HepG2 (cell line): ENCODE measurements around the gene LRP5. TPM values are rescaled to one million over a fixed set of nuclear protein-coding genes. Genes with fewer than 3 reads are reported as not detected.
A peak's percentile ranks its signal among the peaks of the same experiment; 100 is the strongest.

Experiments
- ARID2 ChIP-seq: sonication (generic); formaldehyde crosslinking; IDR thresholded peaks from 2 replicates; pipeline ENCODE4 v1.8.1; 2022; ENCODE audit warnings: mild to moderate bottlenecking, missing genetic modification reagents, borderline replicate concordance
- CAMTA2 ChIP-seq: sonication (generic); formaldehyde crosslinking; IDR thresholded peaks from 2 replicates; pipeline ENCODE4 v1.4.0; 2020; ENCODE audit warnings: mild to moderate bottlenecking, missing genetic modification reagents, borderline replicate concordance
- DNMT1 ChIP-seq: sonication (generic); formaldehyde crosslinking; IDR thresholded peaks from 2 replicates; pipeline ENCODE4 v1.5.1; 2020; ENCODE audit warnings: mild to moderate bottlenecking, missing genetic modification reagents
- DR1 ChIP-seq: sonication (generic); formaldehyde crosslinking; IDR thresholded peaks from 2 replicates; pipeline ENCODE4 v1.8.0; 2021; ENCODE audit warnings: mild to moderate bottlenecking, missing genetic modification reagents, inconsistent platforms
- FOXC1 ChIP-seq: sonication (generic); formaldehyde crosslinking; IDR thresholded peaks from 2 replicates; pipeline ENCODE4 v1.8.0; 2022; ENCODE audit warnings: mild to moderate bottlenecking, missing genetic modification reagents, borderline replicate concordance
- FOXO1 ChIP-seq: sonication (generic); formaldehyde crosslinking; IDR thresholded peaks from 2 replicates; pipeline ENCODE4 v1.4.0; 2020; ENCODE audit warnings: missing genetic modification reagents
- HDAC1 ChIP-seq: sonication (generic); formaldehyde crosslinking; IDR thresholded peaks from 2 replicates; pipeline ENCODE4 v1.5.1; 2020; ENCODE audit warnings: mild to moderate bottlenecking, missing genetic modification reagents
- HNRNPLL ChIP-seq: fragments of 200-400 bp; formaldehyde crosslinking; IDR thresholded peaks from 2 replicates; pipeline ENCODE4 v1.6.1; 2017; ENCODE audit warnings: mild to moderate bottlenecking, low read depth, low read length; ENCODE audit not compliant: poor library complexity, severe bottlenecking
- KDM2A ChIP-seq: sonication (generic); formaldehyde crosslinking; IDR thresholded peaks from 2 replicates; pipeline ENCODE4 v1.4.0; 2020; ENCODE audit warnings: low read depth, missing genetic modification reagents, borderline replicate concordance
- MIER2 ChIP-seq: IDR thresholded peaks from 2 replicates; pipeline ENCODE4 v1.6.1; 2016; ENCODE audit warnings: missing biosample characterization, missing genetic modification reagents
- REXO4 ChIP-seq: sonication (generic); formaldehyde crosslinking; IDR thresholded peaks from 2 replicates; pipeline ENCODE4 v1.8.0; 2022; ENCODE audit warnings: missing genetic modification reagents, mild to moderate bottlenecking, borderline replicate concordance
- SRSF4 ChIP-seq: fragments of 200-400 bp; formaldehyde crosslinking; IDR thresholded peaks from one replicate; pipeline ENCODE4 v1.6.1; 2018; ENCODE audit warnings: mild to moderate bottlenecking, low read depth, low read length, moderate library complexity; ENCODE audit not compliant: poor library complexity, severe bottlenecking
- SRSF9 ChIP-seq: fragments of 200-400 bp; formaldehyde crosslinking; IDR thresholded peaks from 2 replicates; pipeline ENCODE4 v1.6.1; 2018; ENCODE audit warnings: borderline replicate concordance, mild to moderate bottlenecking, low read depth, low read length; ENCODE audit not compliant: insufficient read depth, poor library complexity, severe bottlenecking
- TCF7L2 ChIP-seq: IDR thresholded peaks from 2 replicates; pipeline ENCODE4 v1.6.1; 2011; ENCODE audit warnings: mild to moderate bottlenecking, low read depth, low read length, moderate library complexity
- XRCC5 ChIP-seq: fragments of 200-400 bp; formaldehyde crosslinking; optimal IDR thresholded peaks from 2 replicates; pipeline ENCODE3; 2017; ENCODE audit warnings: mild to moderate bottlenecking, low read length
- YY1 ChIP-seq: IDR thresholded peaks from 2 replicates; pipeline ENCODE4 v1.6.1; 2011; ENCODE audit warnings: low read length, low read depth, moderate library complexity, mild to moderate bottlenecking; ENCODE audit not compliant: insufficient read depth, insufficient replicate concordance
- ZBTB8A ChIP-seq: sonication (generic); formaldehyde crosslinking; IDR thresholded peaks from 2 replicates; pipeline ENCODE4 v1.4.0; 2020; ENCODE audit warnings: mild to moderate bottlenecking, low read depth, missing genetic modification reagents, borderline replicate concordance
- ZFP90 ChIP-seq: sonication (generic); formaldehyde crosslinking; IDR thresholded peaks from 2 replicates; pipeline ENCODE4 v1.8.0; 2022; ENCODE audit warnings: missing genetic modification reagents, mild to moderate bottlenecking, inconsistent platforms, borderline replicate concordance
- ZIK1 ChIP-seq: sonication (generic); formaldehyde crosslinking; IDR thresholded peaks from 2 replicates; pipeline ENCODE4 v1.5.0; 2020; ENCODE audit warnings: mild to moderate bottlenecking, low read depth, missing genetic modification reagents, borderline replicate concordance
- ZNF225 ChIP-seq: sonication (generic); formaldehyde crosslinking; IDR thresholded peaks from 2 replicates; pipeline ENCODE4 v1.4.0; 2020; ENCODE audit warnings: mild to moderate bottlenecking, missing genetic modification reagents
- ZNF672 ChIP-seq: sonication (generic); formaldehyde crosslinking; IDR thresholded peaks from 2 replicates; pipeline ENCODE4 v1.8.1; 2022; ENCODE audit warnings: missing genetic modification reagents
- ZNF792 ChIP-seq: IDR thresholded peaks from 2 replicates; pipeline ENCODE4 v1.6.1; 2016
- ZNF878 ChIP-seq: sonication (generic); formaldehyde crosslinking; IDR thresholded peaks from 2 replicates; pipeline ENCODE4 v1.8.1; 2023; ENCODE audit warnings: mild to moderate bottlenecking, missing genetic modification reagents, moderate library complexity
- ZSCAN25 ChIP-seq: sonication (generic); formaldehyde crosslinking; IDR thresholded peaks from 2 replicates; pipeline ENCODE4 v1.8.0; 2022; ENCODE audit warnings: mild to moderate bottlenecking, missing genetic modification reagents
- polyA plus RNA-seq, 8 experiments: library from polyadenylated mRNA; depleted of rRNA in 3 of 8; stranded (reverse) in 7 of 8; unstranded in 1 of 8; fragments of >200 nt; fragmentation: Illumina TruSeq in 4 of 8; extraction: Trizol in 4 of 8; gene quantifications; 2 replicates each; pipeline versions ENCODE4 v1.2.1 to v1.2.3, GENCODE V29; 2011 to 2016; ENCODE audit warnings: low read depth in 4 of 8, missing spikeins in 1 of 8, mixed read lengths in 1 of 8; ENCODE audit not compliant: insufficient read depth in 1 of 8
- total RNA-seq, 5 experiments: library from RNA; depleted of rRNA; stranded (reverse); fragments of >200 nt; fragmentation: Illumina TruSeq; extraction: Trizol; gene quantifications; 2 replicates each; pipeline ENCODE4 v1.2.3, GENCODE V29; 2016; ENCODE audit warnings: low read depth in 1 of 5
- TF ChIP-seq, protein P1 (sequence below): sonication (generic); formaldehyde crosslinking; IDR thresholded peaks from 2 replicates; pipeline ENCODE4 v1.5.0; 2020; ENCODE audit warnings: missing genetic modification reagents
- TF ChIP-seq, protein P2 (sequence below): sonication (generic); formaldehyde crosslinking; IDR thresholded peaks from 2 replicates; pipeline ENCODE4 v1.4.0; 2020; ENCODE audit warnings: missing genetic modification reagents
- TF ChIP-seq, protein P3 (sequence below): sonication (generic); formaldehyde crosslinking; IDR thresholded peaks from 2 replicates; pipeline ENCODE4 v1.8.0; 2022; ENCODE audit warnings: mild to moderate bottlenecking, missing genetic modification reagents, borderline replicate concordance

The LRP5 gene
- total and polyA plus RNA-seq, 2 of the 13 experiments (the other 11 are each of a cell fraction or from before 2014, with no cell fraction given) = 40.4 to 64.0 TPM

DNA sequence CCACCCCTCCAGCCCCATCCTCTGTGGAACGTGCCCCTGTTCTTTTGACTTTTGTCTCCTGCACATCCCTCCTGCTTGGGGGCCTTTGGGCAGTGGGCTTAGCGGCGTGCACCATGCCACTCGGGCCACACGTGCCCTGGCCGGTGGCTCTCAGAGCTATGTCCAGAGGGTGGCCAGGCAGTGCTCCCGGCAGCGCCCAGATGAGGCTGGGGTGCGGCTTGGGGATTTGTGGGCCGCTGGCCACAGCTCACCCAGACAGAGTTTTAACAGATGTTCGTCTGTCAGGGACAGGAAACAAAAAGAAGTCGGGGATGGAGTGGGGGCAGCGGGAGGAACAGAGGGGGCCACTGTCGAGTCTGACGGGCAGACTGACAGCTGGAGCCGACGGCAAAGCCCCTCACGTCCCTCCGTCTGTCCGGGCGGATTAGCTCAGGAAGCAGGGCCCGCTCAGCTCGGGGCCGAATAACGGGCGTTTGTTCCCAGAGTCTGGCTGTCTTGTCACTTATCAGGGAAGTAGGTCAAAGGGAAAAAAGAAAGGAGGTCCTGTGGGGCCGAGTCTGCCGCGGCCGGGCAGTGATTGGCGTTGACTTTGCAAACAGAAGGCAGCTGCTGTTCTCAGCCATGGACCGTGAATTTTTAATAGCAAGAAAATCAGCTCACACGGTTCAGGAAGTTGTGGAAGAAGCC, 61.6 kb downstream of the LRP5 start (continued):
- TF ChIP-seq ZFP90 (CRISPR knock-in tag) (no peak), DNMT1 (CRISPR knock-in tag) (no peak), YY1 (no peak), ARID2 (CRISPR knock-in tag) (no peak), HDAC1 (CRISPR knock-in tag) (peak; percentile 14; the same call in 1 of the 2 replicates), FOXO1 (CRISPR knock-in tag) (no peak), ZNF672 (CRISPR knock-in tag) (no peak), TCF7L2 (no peak), DR1 (CRISPR knock-in tag) (no peak), CAMTA2 (CRISPR knock-in tag) (no peak), SRSF9 (no peak), SRSF4 (no peak), REXO4 (CRISPR knock-in tag) (no peak), XRCC5 (no peak), ZIK1 (CRISPR knock-in tag) (no peak), FOXC1 (CRISPR knock-in tag) (no peak), ZBTB8A (CRISPR knock-in tag) (no peak), ZNF225 (CRISPR knock-in tag) (no peak), KDM2A (peak; percentile 30; the same call in 1 of the 2 replicates), ZSCAN25 (CRISPR knock-in tag) (no peak), ZNF792 (CRISPR knock-in tag) (0 out of 2 replicates have a peak, but pooled peaks have one; percentile 53), MIER2 (CRISPR knock-in tag) (peak; percentile 43; the same call in 1 of the 2 replicates), ZNF878 (CRISPR knock-in tag) (no peak), HNRNPLL (no peak)
- TF ChIP-seq, protein P1, sequence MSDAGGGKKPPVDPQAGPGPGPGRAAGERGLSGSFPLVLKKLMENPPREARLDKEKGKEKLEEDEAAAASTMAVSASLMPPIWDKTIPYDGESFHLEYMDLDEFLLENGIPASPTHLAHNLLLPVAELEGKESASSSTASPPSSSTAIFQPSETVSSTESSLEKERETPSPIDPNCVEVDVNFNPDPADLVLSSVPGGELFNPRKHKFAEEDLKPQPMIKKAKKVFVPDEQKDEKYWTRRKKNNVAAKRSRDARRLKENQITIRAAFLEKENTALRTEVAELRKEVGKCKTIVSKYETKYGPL = no peak
- TF ChIP-seq, protein P2, sequence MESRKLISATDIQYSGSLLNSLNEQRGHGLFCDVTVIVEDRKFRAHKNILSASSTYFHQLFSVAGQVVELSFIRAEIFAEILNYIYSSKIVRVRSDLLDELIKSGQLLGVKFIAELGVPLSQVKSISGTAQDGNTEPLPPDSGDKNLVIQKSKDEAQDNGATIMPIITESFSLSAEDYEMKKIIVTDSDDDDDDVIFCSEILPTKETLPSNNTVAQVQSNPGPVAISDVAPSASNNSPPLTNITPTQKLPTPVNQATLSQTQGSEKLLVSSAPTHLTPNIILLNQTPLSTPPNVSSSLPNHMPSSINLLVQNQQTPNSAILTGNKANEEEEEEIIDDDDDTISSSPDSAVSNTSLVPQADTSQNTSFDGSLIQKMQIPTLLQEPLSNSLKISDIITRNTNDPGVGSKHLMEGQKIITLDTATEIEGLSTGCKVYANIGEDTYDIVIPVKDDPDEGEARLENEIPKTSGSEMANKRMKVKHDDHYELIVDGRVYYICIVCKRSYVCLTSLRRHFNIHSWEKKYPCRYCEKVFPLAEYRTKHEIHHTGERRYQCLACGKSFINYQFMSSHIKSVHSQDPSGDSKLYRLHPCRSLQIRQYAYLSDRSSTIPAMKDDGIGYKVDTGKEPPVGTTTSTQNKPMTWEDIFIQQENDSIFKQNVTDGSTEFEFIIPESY = peak; percentile 28; the same call in 1 of the 2 replicates
- TF ChIP-seq, protein P3, sequence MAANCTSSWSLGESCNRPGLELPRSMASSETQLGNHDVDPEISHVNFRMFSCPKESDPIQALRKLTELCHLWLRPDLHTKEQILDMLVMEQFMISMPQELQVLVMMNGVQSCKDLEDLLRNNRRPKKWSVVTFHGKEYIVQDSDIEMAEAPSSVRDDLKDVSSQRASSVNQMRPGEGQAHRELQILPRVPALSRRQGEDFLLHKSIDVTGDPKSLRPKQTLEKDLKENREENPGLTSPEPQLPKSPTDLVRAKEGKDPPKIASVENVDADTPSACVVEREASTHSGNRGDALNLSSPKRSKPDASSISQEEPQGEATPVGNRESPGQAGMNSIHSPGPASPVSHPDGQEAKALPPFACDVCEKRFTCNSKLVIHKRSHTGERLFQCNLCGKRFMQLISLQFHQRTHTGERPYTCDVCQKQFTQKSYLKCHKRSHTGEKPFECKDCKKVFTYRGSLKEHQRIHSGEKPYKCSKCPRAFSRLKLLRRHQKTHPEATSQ = no peak
